Mucosa of stomach (tissue), 1 donor: ENCODE measurements around the gene NLRP8.
"Not testable (repeated sequence)": the region's sequence is repeated elsewhere in the genome, so short reads cannot be mapped to it uniquely, and the experiment has no call there.

Experiments
- H3K27me3 ChIP-seq: one replicate; pipeline ENCODE4 v1.7.0; 2013; ENCODE audit warnings: mild to moderate bottlenecking, low read length; ENCODE audit not compliant: control insufficient read depth, insufficient read depth
- H3K36me3 ChIP-seq: one replicate; pipeline ENCODE4 v1.7.0; 2013; ENCODE audit warnings: low read length; ENCODE audit not compliant: control insufficient read depth, insufficient read depth
- H3K4me1 ChIP-seq: one replicate; pipeline ENCODE4 v1.7.0; 2013; ENCODE audit warnings: mild to moderate bottlenecking, low read length; ENCODE audit not compliant: control insufficient read depth, insufficient read depth
- H3K4me3 ChIP-seq: one replicate; pipeline ENCODE4 v1.7.0; 2013; ENCODE audit warnings: low read length
- H3K9ac ChIP-seq: one replicate; pipeline ENCODE4 v1.7.0; 2013; ENCODE audit warnings: mild to moderate bottlenecking, low read length, moderate library complexity
- H3K9me3 ChIP-seq: one replicate; pipeline ENCODE4 v1.7.0; 2013; ENCODE audit warnings: mild to moderate bottlenecking, low read length, moderate library complexity; ENCODE audit not compliant: control insufficient read depth
- donor health status: Pancreatic carcinoma.

NLRP8 gene

GRCh38 chr19:55947532-55947931 lies at the start of gene NLRP8:
Gene NLRP8, plus strand, starts transcription at chr19:55947832.
- Histone ChIP-seq H3K36me3 (no peaks in the 10 kb centered on the region), H3K9ac (no peak within 1 kb of the TSS), H3K27me3 (no peaks in the 10 kb centered on the region), H3K9me3 (no peaks in the 10 kb centered on the region), H3K4me3 (no peak within 1 kb of the TSS), H3K4me1 (no peaks in the 10 kb centered on the region)

- Histone ChIP-seq H3K36me3 (no peaks in the 10 kb centered on the region), H3K4me3 (no peak overlapping the region), H3K9me3 (no peaks in the 10 kb centered on the region), H3K27me3 (no peaks in the 10 kb centered on the region), H3K9ac (no peak overlapping the region), H3K4me1 (no peaks in the 10 kb centered on the region)
These were observed 48.7 kb upstream of the NLRP8 start for GRCh38 chr19:55898911-55899310.

DNA sequence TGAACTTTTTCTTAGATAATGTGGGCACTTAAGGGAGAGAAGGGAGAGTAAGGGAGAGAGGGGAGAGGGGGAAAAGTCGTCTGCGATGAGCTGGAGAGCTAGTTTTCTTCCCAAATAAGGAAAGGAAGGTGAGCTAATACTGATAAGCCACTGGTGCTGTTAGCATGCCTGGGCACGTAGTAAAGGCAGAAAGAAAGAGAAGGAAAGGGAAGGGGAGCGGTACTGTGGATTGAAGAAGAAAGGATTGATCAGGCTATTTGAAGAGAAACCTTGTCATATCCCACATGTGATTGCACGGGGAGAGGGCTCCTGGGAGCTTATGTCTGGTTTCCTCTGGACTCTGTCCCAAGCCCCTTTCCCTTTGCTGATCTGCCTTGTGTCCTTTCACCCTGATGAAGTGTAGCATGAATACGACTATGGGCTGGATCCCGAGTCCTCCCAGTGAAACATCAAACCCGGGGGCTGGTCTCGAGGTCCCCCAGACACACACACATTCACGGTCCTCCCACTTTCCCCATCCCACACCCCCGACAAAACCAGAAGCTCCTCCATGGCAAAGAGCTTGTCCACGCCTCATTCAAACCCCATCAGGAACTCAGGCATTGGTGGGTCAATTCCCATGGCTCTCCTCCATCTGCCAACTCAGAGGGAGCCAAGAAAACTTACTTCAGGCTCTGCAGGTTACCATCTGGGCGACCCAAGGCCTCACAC lies 46.1 kb upstream of the NLRP8 start:
- no peaks in the 10 kb centered on the region for H3K9me3 ChIP-seq
- no peak overlapping the region for H3K9ac ChIP-seq
- no peak overlapping the region for H3K4me3 ChIP-seq
- H3K36me3 ChIP-seq, result no peaks in the 10 kb centered on the region
- no peaks in the 10 kb centered on the region for H3K4me1 ChIP-seq
- no peaks in the 10 kb centered on the region for H3K27me3 ChIP-seq

DNA sequence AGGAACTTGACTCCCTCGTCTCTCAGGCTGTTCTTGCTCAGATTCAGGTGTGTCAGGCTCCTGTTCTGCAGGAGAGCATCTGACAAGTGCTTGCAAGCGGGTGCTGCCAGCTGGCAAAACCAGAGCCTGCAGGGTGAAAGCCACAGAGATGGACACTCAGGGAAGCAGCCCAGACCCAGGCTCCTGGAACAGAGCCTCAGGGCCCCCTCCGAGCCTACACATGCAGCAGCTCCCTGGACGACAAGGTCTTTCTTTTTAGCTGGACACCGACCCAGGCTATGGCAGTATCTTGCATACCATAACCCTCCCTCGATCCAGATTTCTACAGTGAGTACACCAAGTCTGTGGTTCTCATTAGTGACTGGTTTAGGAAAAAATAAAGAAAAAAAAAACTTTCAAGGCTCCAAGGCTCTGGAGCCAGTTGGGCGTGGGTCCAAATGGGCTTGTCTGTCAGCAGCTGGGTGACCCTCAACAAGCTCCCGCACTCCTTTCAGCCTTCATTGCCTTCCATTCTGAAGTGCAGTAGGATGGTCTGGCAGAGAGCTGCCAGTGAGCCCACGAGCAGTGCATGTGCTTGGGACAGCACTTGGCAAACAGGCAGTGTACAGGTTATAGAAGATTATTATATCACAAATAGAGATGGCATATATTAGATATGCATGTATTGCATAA lies 45.4 kb upstream of the NLRP8 start:
- Histone ChIP-seq H3K27me3 (no peaks in the 10 kb centered on the region), H3K36me3 (no peaks in the 10 kb centered on the region), H3K9me3 (no peaks in the 10 kb centered on the region), H3K4me3 (no peak overlapping the region), H3K9ac (no peak overlapping the region), H3K4me1 (no peaks in the 10 kb centered on the region)

DNA sequence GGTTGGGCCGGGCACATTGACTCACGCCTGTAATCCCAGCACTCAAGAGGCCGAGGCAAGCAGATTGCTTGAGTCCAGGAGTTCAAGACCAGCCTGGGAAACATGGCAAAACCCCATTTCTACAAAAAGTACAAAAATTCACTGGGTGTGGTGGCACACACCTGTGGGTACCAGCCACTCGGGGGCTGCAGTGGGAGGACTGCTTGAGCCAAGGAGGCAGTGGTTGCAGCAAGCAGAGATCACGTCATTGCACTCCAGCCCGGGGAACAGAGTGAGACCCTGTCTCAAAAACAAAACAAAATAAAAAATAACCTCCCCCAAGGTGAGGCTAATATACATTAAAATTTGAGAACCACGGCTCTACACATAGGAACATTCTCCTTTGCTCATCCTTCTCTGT lies 40.3 kb upstream of the NLRP8 start:
- Histone ChIP-seq H3K9me3 (no peaks in the 10 kb centered on the region), H3K4me1 (no peaks in the 10 kb centered on the region), H3K27me3 (no peaks in the 10 kb centered on the region), H3K9ac (no peak overlapping the region), H3K4me3 (no peak overlapping the region), H3K36me3 (no peaks in the 10 kb centered on the region)

- H3K27me3 ChIP-seq, result no peaks in the 10 kb centered on the region
- H3K9ac ChIP-seq, result no peak overlapping the region
- H3K4me3 ChIP-seq, result no peak overlapping the region
These were observed 39.9 kb upstream of the NLRP8 start for GRCh38 chr19:55907746-55908145.

DNA sequence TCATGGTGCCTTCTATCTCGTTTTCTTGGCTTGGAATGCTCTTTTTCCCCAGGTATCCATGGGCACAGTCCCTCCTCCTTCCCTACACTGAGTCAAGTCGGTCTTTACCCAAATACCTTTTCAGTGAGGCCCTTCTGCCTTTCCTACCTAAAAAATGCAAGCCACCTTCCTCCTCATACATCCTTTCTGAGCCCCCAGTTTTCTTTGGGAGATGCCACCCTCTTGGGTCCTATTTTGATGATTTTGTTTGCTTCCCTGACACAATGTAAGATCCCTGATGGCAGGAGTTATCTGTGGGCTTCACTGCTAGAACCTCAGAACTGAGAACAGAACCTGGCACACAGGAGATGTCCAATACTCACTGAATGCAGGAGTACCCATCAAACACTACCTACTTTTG lies 37.8 kb upstream of the NLRP8 start:
- Histone ChIP-seq H3K36me3 (no peaks in the 10 kb centered on the region), H3K4me1 (no peaks in the 10 kb centered on the region), H3K27me3 (no peaks in the 10 kb centered on the region), H3K9me3 (no peaks in the 10 kb centered on the region), H3K4me3 (no peak overlapping the region), H3K9ac (no peak overlapping the region)

More at GRCh38 chr19:55907746-55908145, 39.9 kb upstream of the NLRP8 start:
- Histone ChIP-seq H3K4me1 (no peaks in the 10 kb centered on the region), H3K36me3 (no peaks in the 10 kb centered on the region), H3K9me3 (no peaks in the 10 kb centered on the region)

GRCh38 chr19:55912916-55913315 lies 34.7 kb upstream of the NLRP8 start:
- Histone ChIP-seq H3K4me1 (no peaks in the 10 kb centered on the region), H3K27me3 (no peaks in the 10 kb centered on the region), H3K9me3 (no peaks in the 10 kb centered on the region), H3K36me3 (no peaks in the 10 kb centered on the region), H3K4me3 (no peak overlapping the region), H3K9ac (no peak overlapping the region)

DNA sequence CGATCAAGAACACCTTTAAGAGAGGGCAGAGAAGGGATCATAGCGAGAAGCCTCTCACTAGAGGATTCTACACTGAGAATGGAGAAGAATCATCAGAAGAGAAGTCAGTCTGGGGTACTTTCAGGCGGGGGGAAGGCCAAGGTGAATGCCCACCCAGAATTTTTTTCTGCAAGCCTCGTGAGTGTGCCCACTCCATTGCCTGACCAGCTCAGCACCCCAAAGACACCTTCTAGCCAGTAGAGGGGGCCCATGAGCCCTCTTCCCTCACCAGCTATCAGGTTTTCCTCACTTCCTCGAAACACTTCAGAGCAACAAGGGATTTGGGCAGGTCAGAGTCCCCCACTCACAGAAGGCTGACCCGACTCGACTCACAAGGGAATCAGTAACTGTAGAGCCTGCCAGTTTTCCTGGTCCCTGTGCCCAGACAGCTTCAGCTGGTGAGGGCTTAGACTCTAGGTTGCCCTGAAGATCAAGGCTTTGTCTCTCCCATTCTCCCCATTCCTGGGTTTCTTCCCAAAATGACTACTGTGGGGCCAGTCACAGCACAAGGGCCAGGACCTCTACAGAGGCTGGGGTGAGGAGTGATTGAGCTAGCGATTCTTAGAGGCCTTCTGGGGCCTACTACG lies 33.9 kb upstream of the NLRP8 start:
- Histone ChIP-seq H3K4me1 (no peaks in the 10 kb centered on the region), H3K9me3 (no peaks in the 10 kb centered on the region), H3K27me3 (no peaks in the 10 kb centered on the region), H3K4me3 (no peak overlapping the region), H3K36me3 (no peaks in the 10 kb centered on the region), H3K9ac (no peak overlapping the region)

DNA sequence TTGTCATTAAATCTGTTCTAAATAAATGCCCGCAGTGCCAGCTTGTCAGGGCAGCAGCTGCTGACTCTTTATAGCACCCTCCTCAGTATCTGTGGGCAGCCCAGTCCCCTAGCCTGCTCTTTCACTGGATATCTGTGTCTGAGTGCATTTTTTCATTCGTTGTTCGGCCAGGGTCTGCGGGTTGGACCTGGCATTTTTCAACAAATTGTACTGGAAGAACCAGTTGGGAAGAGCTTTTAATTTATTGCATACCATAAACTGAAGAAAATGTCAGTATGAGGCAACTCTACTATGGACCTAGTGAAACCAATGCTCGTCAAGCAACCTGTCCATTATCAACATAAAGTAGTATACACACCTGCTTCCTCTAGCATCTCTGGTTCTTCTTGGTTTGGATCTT lies 24.1 kb upstream of the NLRP8 start:
- no peaks in the 10 kb centered on the region for H3K27me3 ChIP-seq
- no peaks in the 10 kb centered on the region for H3K36me3 ChIP-seq
- no peaks in the 10 kb centered on the region for H3K4me1 ChIP-seq
- no peak overlapping the region for H3K9ac ChIP-seq
- no peak overlapping the region for H3K4me3 ChIP-seq
- H3K9me3 ChIP-seq, result no peaks in the 10 kb centered on the region

DNA sequence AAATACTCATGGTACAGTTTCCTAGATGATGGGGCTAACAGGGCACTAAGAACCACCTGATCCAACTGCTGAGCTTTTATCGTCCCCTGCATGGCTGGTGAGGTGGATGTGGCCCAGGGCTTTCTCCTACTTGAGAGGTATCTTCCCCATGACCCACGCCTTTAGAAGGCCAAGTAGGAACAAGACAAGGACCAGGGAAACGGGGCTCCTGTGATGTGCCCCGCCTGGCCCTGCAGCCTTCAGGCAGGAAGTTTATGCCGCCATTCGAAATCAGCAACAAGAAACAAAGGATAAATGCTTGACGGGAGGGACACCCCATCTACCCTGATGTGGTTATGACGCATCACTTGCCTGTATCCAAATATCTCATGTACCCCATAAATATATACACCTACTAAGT lies 19.6 kb upstream of the NLRP8 start:
- Histone ChIP-seq H3K9me3 (no peaks in the 10 kb centered on the region), H3K4me3 (no peak overlapping the region), H3K4me1 (no peaks in the 10 kb centered on the region), H3K9ac (no peak overlapping the region), H3K36me3 (no peaks in the 10 kb centered on the region), H3K27me3 (no peaks in the 10 kb centered on the region)

GRCh38 chr19:55929258-55929657 lies 18.4 kb upstream of the NLRP8 start:
- not testable (repeated sequence) for H3K4me1 ChIP-seq, H3K27me3 ChIP-seq, H3K36me3 ChIP-seq, H3K4me3 ChIP-seq, H3K9me3 ChIP-seq, H3K9ac ChIP-seq
